ENCODE results near the gene TES. TPM values are rescaled to one million over a fixed set of nuclear protein-coding genes. Genes with fewer than 3 reads are reported as not detected.

The TES gene
- total RNA-seq, 1 experiment from 2014 or later, result 28.2 TPM

DNA sequence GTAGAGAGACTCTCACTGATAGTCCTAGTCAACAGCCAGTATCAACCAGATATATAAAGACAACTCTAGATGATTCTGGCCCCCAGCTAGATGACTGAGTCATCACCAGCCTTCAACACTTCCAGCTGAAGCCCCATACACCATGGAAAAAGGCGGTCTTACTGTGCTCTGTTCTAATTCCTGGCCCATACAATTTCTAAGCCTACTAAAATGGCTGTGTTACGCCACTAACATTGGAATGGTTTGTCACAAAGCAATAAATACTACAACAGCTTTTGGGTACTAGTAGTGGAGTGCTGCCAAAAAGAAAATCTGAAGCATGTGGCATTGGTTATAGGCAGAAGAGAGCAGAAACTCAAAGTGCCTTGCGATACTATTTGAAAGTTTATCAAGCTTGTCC lies 13.0 kb upstream of the TES start:
- H2BK5ac ChIP-seq (ENCODE audit: insufficient read length, low read length), result no peak overlapping the region
- no peak overlapping the region for H3T11ph ChIP-seq (ENCODE audit: low read length)
- H3K27me3 Mint-ChIP-seq (ENCODE audit: low read depth), result no peaks in the 10 kb centered on the region
- TF ChIP-seq, protein P1, sequence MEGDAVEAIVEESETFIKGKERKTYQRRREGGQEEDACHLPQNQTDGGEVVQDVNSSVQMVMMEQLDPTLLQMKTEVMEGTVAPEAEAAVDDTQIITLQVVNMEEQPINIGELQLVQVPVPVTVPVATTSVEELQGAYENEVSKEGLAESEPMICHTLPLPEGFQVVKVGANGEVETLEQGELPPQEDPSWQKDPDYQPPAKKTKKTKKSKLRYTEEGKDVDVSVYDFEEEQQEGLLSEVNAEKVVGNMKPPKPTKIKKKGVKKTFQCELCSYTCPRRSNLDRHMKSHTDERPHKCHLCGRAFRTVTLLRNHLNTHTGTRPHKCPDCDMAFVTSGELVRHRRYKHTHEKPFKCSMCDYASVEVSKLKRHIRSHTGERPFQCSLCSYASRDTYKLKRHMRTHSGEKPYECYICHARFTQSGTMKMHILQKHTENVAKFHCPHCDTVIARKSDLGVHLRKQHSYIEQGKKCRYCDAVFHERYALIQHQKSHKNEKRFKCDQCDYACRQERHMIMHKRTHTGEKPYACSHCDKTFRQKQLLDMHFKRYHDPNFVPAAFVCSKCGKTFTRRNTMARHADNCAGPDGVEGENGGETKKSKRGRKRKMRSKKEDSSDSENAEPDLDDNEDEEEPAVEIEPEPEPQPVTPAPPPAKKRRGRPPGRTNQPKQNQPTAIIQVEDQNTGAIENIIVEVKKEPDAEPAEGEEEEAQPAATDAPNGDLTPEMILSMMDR (conservative IDR thresholded peaks at IDR 0.05), result no peak
- no peaks in the 10 kb centered on the region for H3K79me1 ChIP-seq (ENCODE audit: insufficient read depth, low read depth, low read length, poor library complexity, severe bottlenecking)
- no peaks in the 10 kb centered on the region for H3K36me3 Mint-ChIP-seq (ENCODE audit: insufficient read depth in 1 of 3, low read depth in 3 of 3)
- no peak overlapping the region for H2BK15ac ChIP-seq (ENCODE audit: low read depth, low read length)
- H3K79me2 ChIP-seq (ENCODE audit: insufficient read depth, low read length), result no peaks in the 10 kb centered on the region
- no peaks in the 10 kb centered on the region for H3K23me2 ChIP-seq (ENCODE audit: insufficient read length, low read depth, low read length, poor library complexity, severe bottlenecking)
- no CpG with 5 or more reads among the region's 3 CpGs for WGBS (ENCODE audit: extremely low coverage, insufficient read length, low lambda C conversion rate)
- H2AK5ac ChIP-seq (ENCODE audit: insufficient read length, low read length), result no peak overlapping the region
- H3K4ac ChIP-seq (ENCODE audit: low read depth, low read length), result no peak overlapping the region
- no peak overlapping the region for H2BK120ac ChIP-seq (ENCODE audit: low read depth, low read length, poor library complexity, severe bottlenecking)
- H3K4me1 Mint-ChIP-seq, result no peaks in the 10 kb centered on the region
- H3K9me3 ChIP-seq (ENCODE audit: control insufficient read depth, low read depth, low read length), result no peaks in the 10 kb centered on the region
- H3K9me3 Mint-ChIP-seq, result no peaks in the 10 kb centered on the region
- H4K20me1 ChIP-seq (ENCODE audit: control insufficient read depth, insufficient read depth, insufficient read length), result no peaks in the 10 kb centered on the region
- H3K4me3 Mint-ChIP-seq, result no peak overlapping the region
- H2BK12ac ChIP-seq (ENCODE audit: insufficient read length, low read depth, low read length), result no peak overlapping the region
- H3K14ac ChIP-seq (ENCODE audit: insufficient read depth, low read length), result no peak overlapping the region
- no peak overlapping the region for H3K27ac Mint-ChIP-seq
- no peak overlapping the region for H2BK20ac ChIP-seq (ENCODE audit: low read depth, low read length, poor library complexity, severe bottlenecking)
- no peaks in the 10 kb centered on the region for H3K4me1 ChIP-seq (ENCODE audit: insufficient read depth, low read length)
- H3K56ac ChIP-seq (ENCODE audit: insufficient read length, low read depth, low read length), result no peak overlapping the region
- H3K4me2 ChIP-seq (ENCODE audit: insufficient read depth, insufficient read length, low read length), result no peak overlapping the region
- H3K27me3 ChIP-seq (ENCODE audit: insufficient read depth, low read length), result no peaks in the 10 kb centered on the region
- H4K8ac ChIP-seq (replicated peaks; ENCODE audit: insufficient read length, low read depth, low read length), result no peak overlapping the region
- DNase-seq, result no peak
- H3K23ac ChIP-seq (ENCODE audit: insufficient read length, low read depth, low read length), result no peak overlapping the region
- H4K91ac ChIP-seq (ENCODE audit: insufficient read length, low read depth, low read length), result no peak overlapping the region
- H3K18ac ChIP-seq (ENCODE audit: insufficient read length, low read depth, low read length), result no peak overlapping the region
- no peak overlapping the region for H3K27ac ChIP-seq (ENCODE audit: insufficient read length, low read depth, low read length)
- H4K5ac ChIP-seq (ENCODE audit: insufficient read length, low read depth, low read length), result no peak overlapping the region
- H3K9ac ChIP-seq (ENCODE audit: extremely low read depth, insufficient read length, low read length), result no peak overlapping the region
- H2AFZ ChIP-seq (ENCODE audit: low read length), result no peak overlapping the region
